Measurements from ENCODE around the gene TXNRD2.

- TF ChIP-seq GATA3 (IDR thresholded peaks at IDR 0.05; ENCODE audit: low read depth, low read length) (no peak), GATA2 (IDR thresholded peaks at IDR 0.05; ENCODE audit: low read depth, low read length) (no peak)
Measured at GRCh38 chr22:19978748-19979147, 37.1 kb upstream of the TXNRD2 start.
